K562 (cell line): Measurements from ENCODE around the gene MCM5. TPM values are rescaled to one million over a fixed set of nuclear protein-coding genes. Genes with fewer than 3 reads are reported as not detected.
A peak's percentile ranks its signal among the peaks of the same experiment; 100 is the strongest.

Source experiments
- ATAC-seq: fragments of 200-7000 bp; cut with Tn5 transposase; 3 replicates; pipeline ENCODE4 v1.9.1; 2020; ENCODE audit warnings: moderate library complexity
- BruUV-seq: library from RNA; stranded (reverse); fragments of 400-500 nt; replicated peaks from 2 replicates; lab custom pipeline; 2021; lab: Mats Ljungman, UMichigan
- CTCF ChIA-PET: fragments of 300-600 bp; formaldehyde crosslinking; extraction: SDS; loops from one replicate; lab custom pipeline; 2021; ENCODE audit warnings: low intra/inter-chr PET ratio; lab: Yijun Ruan, JAX
- POLR2A ChIA-PET: fragments of 300-600, 350-650 bp; sonication (Branson Sonifier 250); formaldehyde crosslinking; extraction: SDS; loops from one replicate; lab custom pipeline; 2021; ENCODE audit warnings: antibody characterized with exemption, inconsistent platforms; lab: Yijun Ruan, JAX
- DNase-seq, 4 experiments: peaks; one replicate each; pipeline versions ENCODE4 v3.0.0 to v3.0.0-alpha.2; 2011 to 2018; ENCODE audit warnings: low spot score in 3 of 4, mixed read lengths in 3 of 4; ENCODE audit errors: extremely low read depth in 1 of 4
- FAIRE-seq: peaks from 2 replicates; lab custom pipeline; 2011; peaks lifted over from hg19 to GRCh38; lab: Jason Lieb, UNC
- H2AFZ ChIP-seq: 2 replicates; pipeline ENCODE4 v1.6.0; 2011; ENCODE audit warnings: low read depth, low read length, control low read depth, inconsistent platforms
- H3K27ac ChIP-seq: fragments of 200-600 bp; 3 replicates; pipeline ENCODE4 v1.8.0; 2011; ENCODE audit warnings: low read depth, mild to moderate bottlenecking, control low read depth, inconsistent platforms, low read length, moderate library complexity, mixed read lengths; ENCODE audit errors: extremely low read depth
- H3K27me3 ChIP-seq, 2 experiments: fragments of 300-600 bp in 1 of 2; 2 replicates in 1 of 2; 3 replicates in 1 of 2; pipeline versions ENCODE4 v1.6.0 to v1.8.0; 2011; ENCODE audit warnings: inconsistent platforms in 2 of 2, low read length in 2 of 2, mild to moderate bottlenecking in 1 of 2, mixed read lengths in 1 of 2, moderate library complexity in 1 of 2; ENCODE audit not compliant: control insufficient read depth in 2 of 2, insufficient read depth in 2 of 2
- H3K36me3 ChIP-seq: fragments of 300-600 bp; 3 replicates; pipeline ENCODE4 v1.8.0; 2011; ENCODE audit warnings: mild to moderate bottlenecking, low read length, inconsistent platforms; ENCODE audit not compliant: control insufficient read depth, insufficient read depth
- H3K4me1 ChIP-seq, 2 experiments: fragments of 200-600 bp in 1 of 2; replicated peaks in 1 of 2; 2 replicates in 1 of 2; 3 replicates in 1 of 2; pipeline versions ENCODE4 v1.5.1 to v1.8.0; 2011; ENCODE audit warnings: inconsistent platforms in 2 of 2, low read length in 2 of 2, mild to moderate bottlenecking in 1 of 2, mixed read lengths in 1 of 2, moderate library complexity in 1 of 2; ENCODE audit not compliant: control insufficient read depth in 2 of 2, insufficient read depth in 2 of 2
- H3K4me2 ChIP-seq: 2 replicates; pipeline ENCODE4 v1.6.1; 2011; ENCODE audit warnings: low read length, control low read depth, inconsistent platforms, mixed read lengths; ENCODE audit not compliant: insufficient read depth
- H3K4me3 ChIP-seq: fragments of 200-600 bp; sonication (generic), shearing (Covaris generic); 2 replicates; pipeline ENCODE4 v1.5.1; 2016; ENCODE audit warnings: control low read depth, inconsistent platforms
- H3K79me2 ChIP-seq: fragments of 200-600 bp; 3 replicates; pipeline ENCODE4 v1.8.0; 2011; ENCODE audit warnings: low read length, inconsistent platforms; ENCODE audit not compliant: control insufficient read depth, insufficient read depth
- H3K9ac ChIP-seq, 2 experiments: 2 replicates each; pipeline versions ENCODE4 v1.6.0 to v1.6.1; 2011; ENCODE audit warnings: low read depth in 2 of 2, low read length in 2 of 2, control low read depth in 1 of 2, inconsistent platforms in 1 of 2, mild to moderate bottlenecking in 1 of 2, mixed read lengths in 1 of 2; ENCODE audit not compliant: insufficient read depth in 1 of 2
- H3K9me1 ChIP-seq: one replicate; pipeline ENCODE4 v1.6.0; 2011; ENCODE audit warnings: inconsistent platforms, mild to moderate bottlenecking, low read length, moderate library complexity; ENCODE audit not compliant: control insufficient read depth, insufficient read depth
- H3K9me3 ChIP-seq: replicated peaks from 2 replicates; pipeline ENCODE4 v1.5.1; 2011; ENCODE audit warnings: low read depth, low read length, inconsistent platforms; ENCODE audit not compliant: control insufficient read depth, insufficient read depth
- H4K20me1 ChIP-seq: replicated peaks from 2 replicates; pipeline ENCODE4 v1.6.1; 2011; ENCODE audit warnings: low read length, inconsistent platforms, mixed read lengths; ENCODE audit not compliant: control insufficient read depth, insufficient read depth
- CTCF ChIP-seq, 3 experiments: IDR thresholded peaks in 2 of 3; conservative IDR thresholded peaks in 1 of 3; 2 replicates each; pipeline ENCODE4 v1.5.1; 2011 to 2012; ENCODE audit warnings: low read length in 3 of 3, mild to moderate bottlenecking in 3 of 3, control low read depth in 2 of 3, improper control_type of control experiment in 1 of 3, inconsistent platforms in 1 of 3, low read depth in 1 of 3, mixed read lengths in 1 of 3, moderate library complexity in 1 of 3; ENCODE audit not compliant: insufficient read depth in 2 of 3
- RBM25 ChIP-seq: fragments of 200-400 bp; formaldehyde crosslinking; IDR thresholded peaks from 2 replicates; pipeline ENCODE4 v1.6.1; 2018; ENCODE audit warnings: low read length, low read depth, moderate library complexity; ENCODE audit not compliant: severe bottlenecking
- SAFB ChIP-seq: fragments of 200-400 bp; formaldehyde crosslinking; IDR thresholded peaks from 2 replicates; pipeline ENCODE4 v1.6.1; 2017; ENCODE audit warnings: low read depth, low read length, borderline replicate concordance
- ZFP36 ChIP-seq: fragments of 150-350 bp; IDR thresholded peaks from 2 replicates; pipeline ENCODE4 v1.6.1; 2018; ENCODE audit warnings: low read length, low read depth; ENCODE audit not compliant: partially characterized antibody
- ZNF143 ChIP-seq: sonication (generic); formaldehyde crosslinking; IDR thresholded peaks from 2 replicates; pipeline ENCODE4 v1.9.0; 2022; ENCODE audit warnings: mild to moderate bottlenecking, missing genetic modification reagents
- ZNF668 ChIP-seq: fragments of 250-450 bp; sonication (Bioruptor Pico); IDR thresholded peaks from 2 replicates; pipeline ENCODE4 v1.8.0; 2022; ENCODE audit warnings: mild to moderate bottlenecking, inconsistent platforms
- WGBS: fragments of 100-300 bp; shearing (Covaris generic); methylation state at CpG from one replicate; pipeline ENCODE4 v1.1.6; 2016; ENCODE audit warnings: low coverage, mixed read lengths; ENCODE audit not compliant: insufficient coverage; ENCODE audit errors: missing lambda C conversion rate; 5-methylcytosine and 5-hydroxymethylcytosine counted together
- in situ Hi-C: fragments of 300-500 bp; cut with MboI; formaldehyde crosslinking; loops from 4 replicates; pipeline ENCODE4 v1.15.0; 2018; ENCODE audit warnings: inconsistent platforms, mixed read lengths
- intact Hi-C: fragments of 100-400 bp; cut with micrococcal nuclease; formaldehyde crosslinking; loops from 2 replicates; pipeline ENCODE4 v1.14.2; 2022
- polyA plus RNA-seq, 8 experiments: library from polyadenylated mRNA; depleted of rRNA in 4 of 8; stranded (reverse) in 5 of 8; unstranded in 3 of 8; fragments of >200 nt; fragmentation: Nextera tagmentation in 2 of 8; fragmentation: Illumina TruSeq in 1 of 8; extraction: Ambion mirVana in 2 of 8; extraction: Trizol in 1 of 8; gene quantifications; 2 replicates each; pipeline versions ENCODE4 v1.2.1 to v1.2.3, GENCODE V29; 2011 to 2014; ENCODE audit warnings: inconsistent platforms in 1 of 8, missing spikeins in 1 of 8
- total RNA-seq, 7 experiments: library from RNA; depleted of rRNA in 6 of 7; stranded (reverse); fragments of >200 nt in 6 of 7; fragmentation: Illumina TruSeq in 2 of 7; extraction: Trizol in 2 of 7; gene quantifications; 2 replicates each; pipeline versions ENCODE4 v1.2.1 to v1.2.3, GENCODE V29; 2011 to 2021; ENCODE audit warnings: low replicate concordance in 1 of 7

MCM5 gene
- total and polyA plus RNA-seq, 9 of the 15 experiments (the other 6 are each of a cell fraction or from before 2014, with no cell fraction given): 5.6 to 180 (median 66.1) TPM

GRCh38 chr22:35454416-35455054 is 54.6 kb downstream of the MCM5 start:
- H3K9ac ChIP-seq: no peak overlapping the region
- CTCF ChIA-PET: no interaction called here
- intact Hi-C loops: no loop called here
- H3K9me1 ChIP-seq: no peaks in the 10 kb centered on the region
- H3K4me3 ChIP-seq: no peak overlapping the region
- H3K4me2 ChIP-seq: no peak overlapping the region
- ATAC-seq (no peak), FAIRE-seq (no peak), DNase-seq (no peak)
- no peaks in the 10 kb centered on the region for H3K79me2 ChIP-seq
- POLR2A ChIA-PET: no interaction called here
- H3K27me3 ChIP-seq: peaks cover 0 to 10% of the 10 kb centered on the region in 2 experiments; a peak in 1 of 5 replicates
- WGBS: 14% methylated on average over 7 of the region's 9 CpGs
- no peaks in the 10 kb centered on the region for H3K9me3 ChIP-seq
- peaks cover 0 to 4% of the 10 kb centered on the region in 2 experiments; a peak in 2 of 5 replicates for H3K4me1 ChIP-seq
- H4K20me1 ChIP-seq: no peaks in the 10 kb centered on the region
- no TSS peak for BruUV-seq
- no peak overlapping the region for H3K27ac ChIP-seq
- in situ Hi-C loops: no loop called here
- TF ChIP-seq ZFP36 (peak; percentile 38), SAFB (no peak), CTCF (IDR thresholded peaks at IDR 0.05 in 2 of 3, conservative IDR thresholded peaks at IDR 0.05 in 1 of 3; ENCODE audit: insufficient read depth in 2 of 3, low read depth in 1 of 3, low read length in 3 of 3) (peak in 1 of 3 experiments; percentile 15; a peak in 1 of 6 replicates), RBM25 (peak; percentile 40), ZNF143 (CRISPR knock-in tag) (no peak), ZNF668 (CRISPR knock-in tag) (no peak)
- no peaks in the 10 kb centered on the region for H3K36me3 ChIP-seq
- no peak overlapping the region for H2AFZ ChIP-seq
